Measurements from ENCODE around the gene DNHD1. TPM values are rescaled to one million over a fixed set of nuclear protein-coding genes. Genes with fewer than 3 reads are reported as not detected.
A peak's percentile ranks its signal among the peaks of the same experiment; 100 is the strongest.

The DNHD1 gene
- total and polyA plus RNA-seq, 2 of the 13 experiments (the other 11 are each of a cell fraction or from before 2014, with no cell fraction given), result 2.7 to 9.3 TPM

- Histone ChIP-seq H3K9ac (ENCODE audit: insufficient read depth, low read depth, low read length) (peak within 1 kb of the TSS; percentile 93), H4K20me1 (ENCODE audit: insufficient read depth, low read length) (no peaks in the 10 kb centered on the region), H3K4me3 (replicated peaks in 1 of 3; ENCODE audit: insufficient read depth in 1 of 3, low read depth in 2 of 3, low read length in 3 of 3) (peak within 1 kb of the TSS; percentile 86 to 97 (median 89)), H2AFZ (ENCODE audit: low read length) (peak within 1 kb of the TSS; percentile 51), H3K4me1 (ENCODE audit: insufficient read depth, low read length) (peaks cover 69% of the 10 kb centered on the region), H3K27me3 (ENCODE audit: control insufficient read depth in 1 of 2, insufficient read depth in 2 of 2, low read length in 2 of 2) (no peaks in the 10 kb centered on the region; a peak in 1 of 5 replicates), H3K9me3 (ENCODE audit: low read length) (no peaks in the 10 kb centered on the region), H3K36me3 (replicated peaks in 1 of 2; ENCODE audit: control insufficient read depth in 1 of 2, insufficient read depth in 2 of 2, low read length in 2 of 2) (peaks cover 15 to 36% of the 10 kb centered on the region in 2 experiments), H3K79me2 (ENCODE audit: insufficient read depth, low read length) (peaks cover 55% of the 10 kb centered on the region), H3K27ac (ENCODE audit: extremely low read length, insufficient read depth, low read length) (peak within 1 kb of the TSS; percentile 83), H3K4me2 (ENCODE audit: low read depth, low read length) (peak within 1 kb of the TSS; percentile 99)
- intact Hi-C loops (cut with micrococcal nuclease; ENCODE audit: unreplicated experiment), result loop anchor here (2.0 to 5.0 kb wide), 3 partner anchors 15 to 71 kb away; partner anchors contain the start of gene TPP1
- peak; percentile 83 for ATAC-seq
- in situ Hi-C loops (cut with HindIII; ENCODE audit: extremely low pct_ligation_motif_present, low pct_unique_long_range_greater_than_20kb), result loop anchor here (10.0 kb wide), 1 partner anchor 119 kb away; the partner anchor contains the start of genes ARFIP2 and TIMM10B
- under 1% methylated on average over 59 of the region's 72 CpGs for WGBS (ENCODE audit: low lambda C conversion rate)
- no peak for FAIRE-seq
- POLR2A ChIA-PET, result interaction anchor here (1.3 to 2.7 kb wide), 5 partner anchors 9 to 122 kb away, joined by 4 to 22 read pairs (median 6); partner anchors contain the start of genes ARFIP2, MRPL17, TAF10 and TIMM10B
- no TSS peak for BruUV-seq (replicated peaks)
- CTCF ChIA-PET (ENCODE audit: low intra/inter-chr PET ratio, low total read pairs), result interaction anchor here (0.9 to 1.1 kb wide), 2 partner anchors 65 to 80 kb away, joined by 3 to 4 read pairs; partner anchors contain the start of gene MRPL17
- peak; percentile 79 for DNase-seq (ENCODE audit: low spot score)
- TF ChIP-seq ZNF879 (CRISPR knock-in tag; IDR thresholded peaks at IDR 0.05) (no peak), HMG20B (CRISPR knock-in tag; conservative IDR thresholded peaks at IDR 0.05) (no peak), KLF15 (CRISPR knock-in tag; IDR thresholded peaks at IDR 0.05; ENCODE audit: borderline replicate concordance) (0 out of 2 replicates have a peak, but pooled peaks have one; percentile 63), NFE2 (CRISPR knock-in tag; IDR thresholded peaks at IDR 0.05) (no peak), SRY (CRISPR knock-in tag; IDR thresholded peaks at IDR 0.05) (no peak), MTA3 (CRISPR knock-in tag; IDR thresholded peaks at IDR 0.05) (no peak), ZNF350 (CRISPR knock-in tag; IDR thresholded peaks at IDR 0.05; ENCODE audit: borderline replicate concordance, low read depth) (peak; percentile 79; the same call in 1 of the 2 replicates), ZNF781 (CRISPR knock-in tag; IDR thresholded peaks at IDR 0.05; ENCODE audit: borderline replicate concordance, not compliant biosample characterization) (peak; percentile 77), ZNF121 (CRISPR knock-in tag; IDR thresholded peaks at IDR 0.05) (peak; percentile 64; the same call in 1 of the 2 replicates), BATF2 (CRISPR knock-in tag; IDR thresholded peaks at IDR 0.05) (0 out of 2 replicates have a peak, but pooled peaks have one; percentile 30), PBX3 (CRISPR knock-in tag; IDR thresholded peaks at IDR 0.05; ENCODE audit: borderline replicate concordance) (no peak), SMAD3 (CRISPR knock-in tag; IDR thresholded peaks at IDR 0.05) (peak; percentile 81), DR1 (CRISPR knock-in tag; IDR thresholded peaks at IDR 0.05) (peak; percentile 65), ATF1 (CRISPR knock-in tag; IDR thresholded peaks at IDR 0.05) (0 out of 2 replicates have a peak, but pooled peaks have one; percentile 36), ZNF660 (CRISPR knock-in tag; IDR thresholded peaks at IDR 0.05; ENCODE audit: borderline replicate concordance, low read depth) (no peak), SATB2 (CRISPR knock-in tag; IDR thresholded peaks at IDR 0.05) (no peak)
- TF ChIP-seq, protein P1, sequence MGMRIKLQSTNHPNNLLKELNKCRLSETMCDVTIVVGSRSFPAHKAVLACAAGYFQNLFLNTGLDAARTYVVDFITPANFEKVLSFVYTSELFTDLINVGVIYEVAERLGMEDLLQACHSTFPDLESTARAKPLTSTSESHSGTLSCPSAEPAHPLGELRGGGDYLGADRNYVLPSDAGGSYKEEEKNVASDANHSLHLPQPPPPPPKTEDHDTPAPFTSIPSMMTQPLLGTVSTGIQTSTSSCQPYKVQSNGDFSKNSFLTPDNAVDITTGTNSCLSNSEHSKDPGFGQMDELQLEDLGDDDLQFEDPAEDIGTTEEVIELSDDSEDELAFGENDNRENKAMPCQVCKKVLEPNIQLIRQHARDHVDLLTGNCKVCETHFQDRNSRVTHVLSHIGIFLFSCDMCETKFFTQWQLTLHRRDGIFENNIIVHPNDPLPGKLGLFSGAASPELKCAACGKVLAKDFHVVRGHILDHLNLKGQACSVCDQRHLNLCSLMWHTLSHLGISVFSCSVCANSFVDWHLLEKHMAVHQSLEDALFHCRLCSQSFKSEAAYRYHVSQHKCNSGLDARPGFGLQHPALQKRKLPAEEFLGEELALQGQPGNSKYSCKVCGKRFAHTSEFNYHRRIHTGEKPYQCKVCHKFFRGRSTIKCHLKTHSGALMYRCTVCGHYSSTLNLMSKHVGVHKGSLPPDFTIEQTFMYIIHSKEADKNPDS (CRISPR knock-in tag; IDR thresholded peaks at IDR 0.05), result 0 out of 2 replicates have a peak, but pooled peaks have one; percentile 65
- TF ChIP-seq, protein P2, sequence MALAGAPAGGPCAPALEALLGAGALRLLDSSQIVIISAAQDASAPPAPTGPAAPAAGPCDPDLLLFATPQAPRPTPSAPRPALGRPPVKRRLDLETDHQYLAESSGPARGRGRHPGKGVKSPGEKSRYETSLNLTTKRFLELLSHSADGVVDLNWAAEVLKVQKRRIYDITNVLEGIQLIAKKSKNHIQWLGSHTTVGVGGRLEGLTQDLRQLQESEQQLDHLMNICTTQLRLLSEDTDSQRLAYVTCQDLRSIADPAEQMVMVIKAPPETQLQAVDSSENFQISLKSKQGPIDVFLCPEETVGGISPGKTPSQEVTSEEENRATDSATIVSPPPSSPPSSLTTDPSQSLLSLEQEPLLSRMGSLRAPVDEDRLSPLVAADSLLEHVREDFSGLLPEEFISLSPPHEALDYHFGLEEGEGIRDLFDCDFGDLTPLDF (CRISPR knock-in tag; IDR thresholded peaks at IDR 0.05), result no peak
These were observed 106.4 kb downstream of the DNHD1 start, which contains the start of the genes ILK and RRP8 for GRCh38 chr11:6603287-6604080. Gene ILK, plus strand, starts transcription at chr11:6603774. Its CDS starts 498 bp downstream, at chr11:6604272. Gene RRP8, minus strand, starts transcription at chr11:6603616. Its CDS starts 114 bp downstream, at chr11:6603502.

Measured in HepG2 (cell line).